Suppressor macrophage (primary cell): Measurements from ENCODE around the gene SCGB1D1.
A peak's percentile ranks its signal among the peaks of the same experiment; 100 is the strongest.
"Not testable (repeated sequence)": the region's sequence is repeated elsewhere in the genome, so short reads cannot be mapped to it uniquely, and the experiment has no call there.

ENCODE experiments used
- DNase-seq, 4 experiments: peaks; one replicate each; pipeline ENCODE4 v3.0.0-alpha.2; 2020 to 2022

Gene SCGB1D1

DNA sequence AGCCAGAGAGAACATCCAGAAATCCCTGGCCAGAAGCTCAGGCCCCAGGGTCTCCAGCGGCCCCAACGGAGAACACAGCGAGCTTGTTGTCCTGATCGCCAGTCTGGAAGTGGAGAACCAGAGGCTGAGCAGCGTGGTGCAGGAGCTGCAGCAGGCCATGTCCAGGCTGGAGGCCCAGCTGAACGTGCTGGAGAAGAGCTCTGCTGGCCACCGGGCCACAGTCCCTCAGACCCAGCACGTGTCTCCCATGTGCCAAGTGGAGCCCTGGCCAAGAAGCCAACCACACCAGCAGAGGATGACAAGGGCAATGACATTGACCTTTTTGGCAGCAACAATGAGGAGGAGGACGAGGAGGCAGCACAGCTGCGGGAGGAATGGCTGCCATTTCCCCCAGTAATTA lies 20.6 kb upstream of the SCGB1D1 start:
- no peak for DNase-seq

DNA sequence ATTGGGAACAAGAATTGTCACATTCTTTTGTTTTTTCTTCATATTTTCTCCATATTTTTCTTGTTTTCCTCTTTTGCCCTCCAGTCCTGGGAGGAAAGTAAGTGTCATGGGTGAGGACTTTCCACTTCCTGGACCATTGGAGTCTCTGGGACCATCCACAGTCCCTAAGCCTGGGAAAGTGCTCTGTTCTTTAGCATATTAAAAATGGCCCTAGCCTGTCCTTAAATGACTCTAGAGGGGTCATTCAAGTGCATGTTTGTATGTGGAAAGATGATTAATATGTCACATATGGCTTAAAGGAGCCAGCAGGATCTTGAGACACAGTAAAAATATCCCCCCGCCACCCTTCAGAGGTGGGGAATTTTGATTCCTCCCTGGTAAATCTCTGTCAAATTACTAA lies 20.1 kb upstream of the SCGB1D1 start:
- DNase-seq = no peak

DNA sequence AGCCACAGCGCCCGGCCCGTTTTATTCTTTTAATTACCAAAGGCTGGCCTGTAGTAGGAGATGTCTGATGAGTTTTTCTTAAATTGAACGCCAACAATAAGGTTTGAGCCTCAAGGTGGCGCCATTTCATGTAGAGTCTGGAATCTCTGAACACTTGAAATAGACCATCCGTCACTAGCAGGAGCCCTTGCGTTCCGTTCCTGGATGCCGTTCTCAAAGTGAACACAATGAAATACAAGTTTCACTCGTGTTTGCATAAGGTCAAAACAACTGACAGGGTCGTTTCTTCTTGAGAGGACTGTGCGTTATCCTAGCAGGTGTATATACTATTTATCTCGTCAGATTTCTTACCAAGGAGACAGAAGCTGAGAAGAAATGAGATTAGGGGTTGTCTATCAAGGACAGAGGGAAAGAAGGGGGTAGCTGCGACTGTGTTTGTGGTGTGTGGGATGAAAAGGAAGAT lies 18.7 kb upstream of the SCGB1D1 start:
- peak; percentile 88 to 91 (median 90) for DNase-seq

DNA sequence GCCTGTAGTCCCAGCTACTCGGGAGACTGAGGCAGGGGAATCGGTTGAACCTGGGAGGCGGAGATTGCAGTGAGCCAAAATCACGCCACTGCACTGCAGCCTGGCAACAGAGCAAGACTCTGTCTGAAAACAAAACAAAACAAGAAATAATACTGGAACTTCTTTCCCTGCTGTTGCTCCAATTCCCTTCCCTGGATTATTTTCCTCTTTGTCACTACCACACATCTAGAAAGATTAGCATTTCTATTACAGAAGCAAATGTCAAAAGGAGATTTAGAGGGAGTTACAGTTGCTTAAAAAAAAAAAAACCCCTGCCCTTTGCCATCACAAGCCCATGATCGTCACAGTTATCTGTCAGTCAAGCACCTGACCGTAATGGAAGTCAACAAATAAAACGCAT lies 17.7 kb upstream of the SCGB1D1 start:
- DNase-seq = no peak

DNA sequence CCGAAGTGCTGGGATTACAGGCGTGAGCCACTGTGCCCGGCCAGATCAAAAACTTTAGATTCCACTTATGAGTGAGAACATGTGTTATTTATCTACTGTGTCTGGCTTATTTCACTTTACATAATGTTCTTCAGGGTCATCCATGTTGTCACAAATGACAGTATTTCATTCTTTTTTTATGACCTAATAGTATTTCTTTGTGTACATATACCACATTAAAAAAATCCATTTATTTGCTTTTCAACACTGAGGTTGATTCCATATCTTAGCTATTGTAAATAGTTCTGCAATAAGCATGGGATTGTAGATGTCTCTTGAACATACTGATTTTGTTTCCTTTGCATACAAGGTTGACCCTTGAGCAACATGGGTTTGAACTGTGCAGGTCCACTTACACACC lies 13.2 kb upstream of the SCGB1D1 start:
- no peak for DNase-seq

DNA sequence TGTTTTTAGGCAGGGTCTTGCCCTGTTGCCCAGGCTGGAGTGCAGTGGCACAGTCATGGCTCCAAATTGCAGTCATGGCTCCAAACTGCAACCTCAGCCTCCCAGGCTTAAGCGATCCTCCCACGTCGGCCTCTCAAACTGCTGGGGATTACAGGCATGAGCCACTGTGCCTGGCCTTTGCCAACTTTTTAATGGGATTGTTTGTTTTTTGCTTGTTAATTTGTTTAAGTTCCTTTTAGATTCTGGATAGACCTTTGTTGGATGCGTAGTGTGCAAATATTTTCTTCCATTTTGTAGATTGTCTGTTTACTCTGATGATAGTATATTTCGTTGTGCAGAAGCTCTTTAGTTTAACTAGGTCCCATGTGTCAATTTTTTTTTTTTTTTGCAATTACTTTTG lies 10.0 kb upstream of the SCGB1D1 start:
- no peak for DNase-seq

DNA sequence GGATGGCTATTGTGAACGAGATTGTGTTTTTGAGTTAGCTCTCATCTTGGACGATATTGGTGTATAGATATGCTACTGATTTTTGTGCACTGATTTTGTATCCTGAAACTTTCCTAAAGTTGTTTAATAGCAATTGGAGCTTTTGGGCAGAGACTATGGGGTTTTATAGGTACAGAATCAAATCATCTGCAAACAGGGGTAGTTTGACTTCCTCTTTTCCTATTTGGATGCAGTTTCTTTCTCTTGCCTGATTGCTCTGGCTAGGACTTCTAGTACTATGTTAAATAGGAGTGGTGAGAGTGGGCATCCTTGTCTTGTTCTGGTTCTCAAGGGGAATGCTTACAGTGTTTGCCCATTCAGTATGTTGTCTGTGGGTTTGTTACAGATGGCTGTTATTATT lies 8.9 kb upstream of the SCGB1D1 start:
- no peak for DNase-seq

DNA sequence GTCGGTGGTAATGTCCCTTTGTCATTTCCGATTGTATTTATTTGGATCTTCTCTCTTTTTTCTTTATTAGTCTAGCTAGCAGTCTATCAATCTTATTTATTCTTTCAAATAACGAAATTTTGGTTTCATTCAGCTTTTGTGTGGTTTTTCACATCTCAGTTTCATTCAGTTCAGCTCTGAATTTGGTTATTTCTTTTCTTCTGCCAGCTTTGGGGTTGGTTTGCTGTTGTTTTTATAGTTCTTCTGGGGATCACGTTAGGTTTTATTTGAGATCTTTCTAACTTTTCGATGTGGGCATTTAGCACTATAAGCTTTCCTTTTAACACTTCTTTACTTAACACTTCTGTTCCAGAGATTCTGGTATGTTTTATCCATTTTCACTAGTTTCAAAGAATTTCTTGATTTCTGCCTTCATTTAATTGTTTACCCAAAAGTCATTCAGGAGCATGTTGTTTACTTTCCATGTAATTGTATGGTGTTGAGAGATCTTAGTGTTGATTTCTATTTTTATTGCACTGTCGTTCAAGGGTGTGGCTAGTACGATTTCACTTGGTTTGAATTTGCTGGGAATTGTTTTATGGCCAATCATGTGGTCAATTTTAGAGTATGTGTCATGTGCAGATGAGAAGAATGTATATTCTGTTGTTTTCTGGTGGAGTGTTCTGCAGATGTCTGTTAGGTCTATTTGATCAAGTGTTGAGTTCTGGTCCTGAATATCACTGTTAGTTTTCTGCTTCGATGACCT lies 7.7 kb upstream of the SCGB1D1 start:
- DNase-seq = no peak

DNA sequence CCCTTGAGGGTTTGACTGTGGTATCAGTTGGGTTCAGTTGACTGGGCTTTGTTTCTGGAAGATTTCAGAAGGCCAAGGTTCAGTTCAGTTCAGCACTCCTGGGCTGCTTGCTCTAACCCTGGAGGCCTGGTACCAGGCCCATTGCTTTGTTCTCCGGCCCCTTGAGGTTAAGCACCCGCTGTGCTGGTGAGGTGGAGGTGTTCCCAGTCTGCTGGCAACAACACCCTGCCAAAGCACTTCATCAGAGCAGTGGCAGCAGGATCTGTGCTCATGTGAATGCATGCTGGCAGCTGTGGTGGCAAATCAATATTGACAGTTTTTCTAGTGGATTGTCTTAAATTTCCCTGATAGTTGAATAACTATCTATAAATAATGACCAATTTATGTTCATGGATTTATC lies 3.8 kb upstream of the SCGB1D1 start:
- DNase-seq = no peak

DNA sequence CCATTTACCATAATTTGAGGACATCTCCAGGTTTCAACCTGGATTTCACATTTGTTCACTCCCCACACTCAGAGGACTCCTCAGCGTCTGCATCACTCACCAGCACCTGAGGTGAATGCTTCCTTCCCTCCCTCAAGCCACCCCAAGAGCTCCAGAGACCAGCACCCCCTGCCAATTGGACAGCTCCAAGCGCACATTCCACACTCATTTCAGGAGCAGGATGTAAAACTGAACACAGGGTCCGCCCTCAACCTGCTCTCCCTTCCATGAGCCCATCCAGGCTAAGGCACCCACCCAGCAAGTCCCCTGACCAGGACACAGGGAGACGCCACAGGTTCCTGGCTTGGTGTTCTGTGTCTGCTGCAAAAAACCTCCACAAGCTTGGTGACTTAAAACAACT lies 3.9 kb downstream of the SCGB1D1 start:
- DNase-seq = no peak

DNA sequence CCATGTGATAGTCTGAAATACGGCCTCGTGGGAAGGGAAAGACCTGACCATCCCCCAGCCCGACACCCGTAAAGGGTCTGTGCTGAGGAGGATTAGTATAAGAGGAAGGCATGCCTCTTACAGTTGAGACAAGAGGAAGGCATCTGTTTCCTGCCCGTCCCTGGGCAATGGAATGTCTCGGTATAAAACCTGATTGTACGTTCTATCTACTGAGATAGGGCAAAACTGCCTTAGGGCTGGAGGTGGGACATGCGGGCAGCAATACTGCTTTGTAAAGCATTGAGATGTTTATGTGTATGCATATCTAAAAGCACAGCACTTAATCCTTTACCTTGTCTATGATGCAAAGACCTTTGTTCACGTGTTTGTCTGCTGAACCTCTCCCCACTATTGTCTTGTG lies 5.0 kb downstream of the SCGB1D1 start:
- not testable (repeated sequence) for DNase-seq

DNA sequence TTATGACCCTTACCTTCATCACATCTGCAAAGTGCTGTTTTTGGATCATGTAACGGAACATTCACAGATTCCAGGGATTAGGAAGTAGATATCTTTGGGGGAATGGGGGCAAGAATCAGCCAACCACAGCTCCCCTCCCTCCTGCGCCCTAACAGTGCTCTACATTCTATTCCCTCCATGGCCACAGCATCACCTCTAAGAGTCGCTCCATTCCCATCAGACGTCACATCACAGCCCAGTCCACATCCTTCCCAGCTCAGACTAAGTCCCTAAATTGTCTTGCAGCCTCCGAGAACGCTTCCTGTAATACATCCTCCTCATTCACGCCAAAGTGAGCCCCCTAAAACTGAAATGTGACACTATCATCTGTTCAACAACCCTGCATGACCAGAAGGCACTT lies 5.9 kb downstream of the SCGB1D1 start:
- no peak for DNase-seq

DNA sequence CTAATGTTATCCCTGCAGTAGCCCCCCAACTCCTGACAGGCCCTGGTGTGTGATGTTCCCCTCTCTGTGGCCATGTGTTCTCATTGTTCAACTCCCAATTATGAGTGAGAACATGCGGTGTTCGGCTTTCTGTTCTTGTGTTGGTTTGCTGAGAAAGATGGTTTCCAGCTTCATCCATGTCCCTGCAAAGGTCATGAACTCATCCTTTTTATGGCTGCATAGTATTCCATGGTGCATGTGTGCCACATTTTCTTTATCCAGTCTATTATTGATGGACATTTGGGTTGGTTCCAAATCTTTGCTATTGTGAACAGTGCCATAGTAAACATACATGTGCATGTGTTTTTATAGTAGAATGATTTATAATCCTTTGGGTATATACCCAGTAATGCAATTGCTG lies 7.4 kb downstream of the SCGB1D1 start:
- DNase-seq = not testable (repeated sequence)

DNA sequence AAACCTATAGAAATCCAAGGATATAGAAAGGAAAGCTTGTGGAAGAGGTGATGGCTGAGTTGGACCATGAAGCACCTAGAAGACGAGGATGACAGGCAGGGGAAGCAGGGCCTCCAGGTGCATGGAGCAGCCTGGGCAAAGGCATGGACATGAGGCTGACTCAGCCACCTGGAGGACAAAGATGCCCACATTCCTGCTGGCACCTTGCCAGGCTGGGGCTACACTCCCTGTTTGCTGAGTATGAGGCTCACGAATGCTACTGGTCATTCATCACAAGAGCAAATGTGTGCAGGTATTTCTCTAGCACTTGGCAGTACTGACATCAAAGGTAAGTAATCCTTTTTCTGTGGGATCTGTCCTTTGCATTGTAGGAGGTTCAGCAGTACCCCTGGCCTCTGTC lies 11.4 kb downstream of the SCGB1D1 start:
- no peak for DNase-seq

DNA sequence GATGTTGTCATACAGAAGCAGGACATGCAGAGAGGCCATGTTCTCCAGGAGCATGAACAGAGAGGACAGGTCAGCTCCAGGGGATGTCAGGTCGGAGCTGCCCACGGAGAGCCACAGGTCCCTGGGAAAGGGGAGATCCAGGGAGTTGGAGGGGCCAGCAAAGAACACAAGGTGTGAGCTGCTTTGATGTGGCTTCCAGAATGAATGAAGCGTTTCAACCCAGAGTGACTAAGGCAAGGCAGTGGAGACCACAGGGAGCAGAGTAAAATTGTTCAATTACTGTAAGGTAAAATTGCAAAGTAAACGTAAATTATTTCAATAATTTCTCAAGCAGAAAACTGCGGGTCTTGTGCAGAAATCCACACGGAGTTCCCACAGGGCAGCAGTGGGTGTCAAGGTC lies 12.9 kb downstream of the SCGB1D1 start:
- DNase-seq = no peak

DNA sequence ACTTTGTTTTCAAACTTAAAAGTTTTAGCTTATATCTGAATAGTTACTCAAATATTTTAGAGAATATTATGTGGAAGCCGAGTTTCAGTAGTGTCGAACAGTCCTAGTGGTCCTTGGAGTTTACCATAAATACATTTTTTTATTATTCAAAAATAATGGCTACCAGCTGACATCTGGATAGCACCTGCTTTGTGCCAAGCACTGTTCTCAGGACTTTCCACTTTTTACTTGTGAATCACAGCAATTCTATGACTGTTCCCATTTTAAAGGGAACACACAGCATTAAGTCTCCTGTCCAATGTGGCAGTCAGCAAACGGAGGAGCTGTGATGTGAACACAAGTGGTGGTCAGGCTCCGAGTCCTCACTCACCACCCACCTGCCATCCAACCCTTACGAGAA lies 14.4 kb downstream of the SCGB1D1 start:
- no peak for DNase-seq

DNA sequence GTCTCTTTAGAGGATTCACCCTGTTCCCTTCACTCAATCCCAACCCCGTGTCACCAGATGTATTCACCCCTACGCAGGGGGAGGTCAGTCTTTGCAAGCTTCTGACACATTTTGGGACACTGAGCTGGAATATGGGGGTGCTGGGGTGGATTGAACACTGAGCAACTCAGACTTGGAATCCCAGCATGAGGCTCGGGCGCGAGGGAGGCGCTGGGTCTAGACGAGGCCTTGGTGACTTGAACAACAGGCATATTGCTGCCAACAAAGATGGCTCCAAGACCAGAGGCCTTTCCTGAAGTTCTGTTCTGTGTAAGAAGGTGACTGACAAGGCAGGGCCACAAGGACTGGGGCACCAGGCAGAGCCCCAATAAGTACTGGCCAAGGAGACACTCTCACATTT lies 15.4 kb downstream of the SCGB1D1 start:
- no peak for DNase-seq

DNA sequence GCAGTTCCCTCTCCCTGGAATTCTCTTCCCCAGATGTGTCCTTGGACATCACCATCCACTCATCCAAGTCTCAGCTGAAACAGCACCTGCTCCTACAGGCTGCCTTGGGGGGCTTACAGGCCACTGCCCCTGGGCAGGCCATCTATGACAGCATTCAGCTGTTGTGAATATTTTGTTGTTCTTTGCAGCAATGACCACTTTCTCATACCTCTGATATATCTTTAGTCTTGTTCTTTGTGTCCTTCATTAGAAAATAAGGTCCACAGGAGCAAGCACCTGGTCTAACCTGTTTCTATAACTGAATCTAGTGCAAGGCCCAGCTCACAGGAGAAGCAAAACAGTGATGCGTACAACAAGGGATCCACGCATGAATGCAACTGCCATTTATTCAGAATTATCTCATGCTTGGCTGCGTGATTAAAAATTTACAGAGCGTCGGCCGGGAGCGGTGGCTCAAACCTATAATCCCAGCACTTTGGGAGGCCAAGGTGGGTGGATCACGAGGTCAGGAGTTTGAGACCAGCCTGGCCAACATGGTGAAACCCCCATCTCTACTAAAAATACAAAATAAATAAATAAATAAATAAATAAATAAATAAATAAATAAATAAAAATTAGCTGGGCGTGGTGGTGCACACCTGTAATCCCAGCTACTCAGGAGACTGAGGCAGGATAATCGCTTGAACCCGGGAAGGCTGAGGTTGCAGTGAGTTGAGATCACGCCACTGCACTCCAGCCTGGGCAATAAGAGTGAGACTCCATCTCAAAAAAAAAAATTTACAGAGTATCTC lies 16.5 kb downstream of the SCGB1D1 start:
- not testable (repeated sequence) for DNase-seq

DNA sequence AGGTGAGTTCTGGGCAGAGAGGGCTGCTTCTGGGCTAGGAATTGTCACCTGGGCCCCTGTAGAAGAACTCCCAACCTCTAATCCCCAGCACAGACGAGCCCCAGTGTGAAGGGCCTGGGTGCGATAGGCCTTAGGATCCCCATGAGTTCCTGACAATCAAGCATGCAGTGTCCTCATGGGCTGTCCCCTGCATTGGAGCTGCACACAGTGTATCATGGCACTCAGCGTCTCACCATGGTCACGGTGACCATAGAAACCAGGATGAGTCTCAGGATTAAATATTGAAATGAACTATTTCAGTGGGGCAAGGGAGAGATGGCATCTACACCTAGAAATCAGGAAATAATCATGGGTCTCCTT lies 18.7 kb downstream of the SCGB1D1 start:
- DNase-seq = no peak

DNA sequence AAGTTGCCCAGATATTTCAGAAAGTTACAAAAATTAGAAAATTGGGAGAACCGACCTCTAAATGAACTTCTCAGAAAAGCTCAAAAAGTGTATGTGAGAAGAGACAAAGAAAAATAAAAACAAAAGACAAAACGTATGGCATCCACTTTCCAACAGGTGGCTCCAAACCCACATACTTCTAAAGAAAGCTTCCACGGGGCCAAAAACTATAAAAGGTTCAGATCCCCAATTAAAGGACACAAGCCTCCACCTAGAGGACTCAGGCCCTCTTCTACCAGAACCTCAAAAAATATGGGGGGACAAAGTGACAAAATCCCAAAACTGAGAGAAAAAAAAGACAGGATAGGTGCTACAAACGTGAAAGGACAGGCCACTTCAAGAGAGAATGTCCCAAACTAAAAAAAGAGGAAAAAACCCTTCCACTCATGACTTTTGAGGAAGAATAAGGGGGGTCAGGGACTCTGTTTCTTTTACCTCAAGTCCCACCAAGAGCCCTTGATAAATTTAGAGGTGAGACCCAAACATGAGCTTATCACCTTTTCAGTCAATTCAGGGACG lies 27.3 kb downstream of the SCGB1D1 start:
- peak; percentile 11 to 37 (median 25) for DNase-seq

DNA sequence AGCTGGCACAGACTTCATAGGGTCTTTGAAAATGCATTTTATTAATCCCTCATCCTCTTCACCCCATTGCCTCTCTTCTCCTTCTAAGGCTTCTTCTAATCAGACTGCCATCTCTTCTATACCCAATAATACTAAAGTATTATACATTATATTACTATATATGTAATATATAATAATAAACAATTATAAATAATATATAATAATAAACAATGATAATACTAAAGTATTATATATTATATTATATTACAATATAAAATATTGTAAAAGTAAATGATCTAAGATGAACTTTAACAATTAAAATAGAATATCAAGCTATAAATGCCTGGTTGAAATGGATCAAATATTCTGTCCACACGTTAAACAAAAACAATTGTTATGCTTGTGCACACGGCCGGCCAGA lies 31.5 kb downstream of the SCGB1D1 start:
- no peak for DNase-seq

DNA sequence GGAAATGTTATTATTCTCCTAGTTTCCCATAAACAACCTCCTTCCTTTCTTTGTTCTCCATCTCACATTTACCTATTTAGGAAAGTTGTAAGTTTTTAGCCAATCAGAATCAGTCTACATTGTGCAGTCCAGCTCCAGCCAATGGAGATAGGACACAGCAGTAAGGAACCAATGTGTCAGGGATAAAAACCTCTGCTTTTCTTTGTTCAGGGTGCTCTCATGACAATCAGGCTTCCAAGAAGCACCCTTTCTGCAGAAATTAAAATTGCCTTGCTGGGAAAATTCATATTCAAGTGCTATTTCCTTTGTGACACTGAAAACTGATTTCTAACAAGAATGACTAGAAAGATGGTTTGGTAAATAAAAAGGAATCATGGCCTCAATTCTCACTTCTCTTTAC lies 33.1 kb downstream of the SCGB1D1 start:
- peak in 3 of 4 experiments; percentile 16 to 24 (median 20) for DNase-seq

DNA sequence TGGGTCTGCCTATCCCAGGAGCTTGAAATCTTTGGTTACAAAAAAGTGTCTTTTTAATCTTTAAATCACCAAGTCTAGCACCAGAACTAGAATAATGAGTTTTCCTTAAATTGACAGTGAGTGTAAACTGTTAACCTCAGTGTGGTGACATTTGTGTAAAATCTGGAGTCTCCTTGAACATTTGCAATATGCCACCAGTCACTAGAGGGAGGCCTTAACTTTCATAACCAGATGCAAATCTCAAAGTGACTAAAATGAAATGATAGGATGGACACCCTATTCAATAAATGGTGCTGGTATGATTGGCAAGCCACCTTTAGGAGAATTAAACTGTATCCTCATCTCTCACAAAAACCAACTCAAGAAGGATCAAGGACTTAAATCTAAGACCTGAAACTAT lies 43.7 kb downstream of the SCGB1D1 start:
- peak in 1 of 4 experiments; percentile 19 for DNase-seq

DNA sequence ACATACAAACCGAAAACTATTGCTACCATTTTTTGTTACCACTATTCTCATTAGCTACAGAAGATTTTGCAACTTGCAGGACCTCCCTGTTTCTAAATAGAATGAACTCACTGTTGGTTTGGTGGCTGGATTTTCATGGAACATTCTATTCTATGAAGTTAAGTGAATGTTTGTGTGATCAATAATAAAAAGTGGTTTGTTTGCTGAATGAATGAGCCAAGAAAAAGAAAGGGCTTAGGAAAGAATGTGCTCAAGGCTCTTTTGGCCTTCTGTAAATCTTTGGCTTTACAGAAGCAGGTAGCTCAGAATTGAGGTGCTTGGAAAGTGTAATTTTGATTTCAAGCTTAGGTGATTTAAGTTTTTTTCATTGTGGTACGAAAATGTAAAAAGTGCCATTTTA lies 46.2 kb downstream of the SCGB1D1 start:
- no peak for DNase-seq
